HG03354 (cell line): Measurements from ENCODE around the gene POLQ.
A peak's percentile ranks its signal among the peaks of the same experiment; 100 is the strongest.
"Not testable (repeated sequence)": the region's sequence is repeated elsewhere in the genome, so short reads cannot be mapped to it uniquely, and the experiment has no call there.

ENCODE experiments used
- ATAC-seq: cut with Tn5 transposase; IDR thresholded peaks from one replicate; pipeline ENCODE4 v1.9.1; 2021; ENCODE audit warnings: mild to moderate bottlenecking; ENCODE audit not compliant: unreplicated experiment, poor library complexity, severe bottlenecking

POLQ gene

GRCh38 chr3:121545574-121546455 is at the start of gene POLQ:
POLQ (minus strand) TSS chr3:121545988; CDS start chr3:121545877, 111 bp downstream.
- peak; percentile 83 for ATAC-seq

DNA sequence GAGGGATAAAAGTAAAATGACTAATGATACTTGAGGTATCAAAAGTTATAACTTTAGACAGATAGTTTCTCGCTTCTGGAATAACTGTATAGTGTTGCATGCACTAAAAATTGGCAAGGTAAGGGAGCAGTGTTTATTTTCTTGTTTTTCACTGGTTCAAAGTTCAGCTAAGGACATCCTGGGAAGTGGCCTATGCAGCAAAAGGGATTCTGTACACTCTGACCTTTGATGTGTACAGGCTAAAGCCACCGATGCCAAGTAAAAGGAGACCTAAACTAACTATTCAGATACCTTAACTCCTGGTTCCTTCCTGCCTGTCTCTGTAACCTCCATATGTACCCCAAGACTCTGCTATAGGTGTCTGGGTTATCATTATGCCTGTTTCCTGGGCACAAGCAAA is 49.1 kb upstream of the POLQ start:
- no peak for ATAC-seq

DNA sequence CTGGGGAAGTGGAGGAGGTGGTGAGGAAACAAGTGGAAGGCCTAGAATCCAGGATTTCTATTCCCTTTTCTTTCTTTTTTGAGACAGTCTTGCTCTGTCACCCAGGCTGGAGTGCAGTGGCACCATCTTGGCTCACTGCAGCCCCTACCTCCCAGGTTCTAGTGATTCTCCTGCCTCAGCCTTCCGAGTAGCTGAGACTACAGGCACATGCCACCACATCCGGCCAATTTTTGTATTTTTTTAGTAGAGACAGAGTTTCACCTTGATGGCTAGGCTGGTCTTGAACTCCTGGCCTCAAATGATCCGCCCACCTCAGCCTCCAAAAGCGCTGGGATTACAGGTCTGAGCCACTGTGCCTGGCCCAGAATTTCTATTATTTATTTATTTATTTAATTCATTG is 48.0 kb upstream of the POLQ start:
- ATAC-seq: not testable (repeated sequence)

- peak; percentile 91 for ATAC-seq
These were observed 47.3 kb upstream of the POLQ start, which contains the start of gene FBXO40 for GRCh38 chr3:121592856-121593702. FBXO40 (plus strand) TSS chr3:121593379; CDS start chr3:121620576, 27,197 bp downstream.

GRCh38 chr3:121584418-121584817 is 38.6 kb upstream of the POLQ start:
- no peak for ATAC-seq

GRCh38 chr3:121581691-121582090 is 35.9 kb upstream of the POLQ start:
- no peak for ATAC-seq

GRCh38 chr3:121574449-121574848 is 28.7 kb upstream of the POLQ start:
- no peak for ATAC-seq

DNA sequence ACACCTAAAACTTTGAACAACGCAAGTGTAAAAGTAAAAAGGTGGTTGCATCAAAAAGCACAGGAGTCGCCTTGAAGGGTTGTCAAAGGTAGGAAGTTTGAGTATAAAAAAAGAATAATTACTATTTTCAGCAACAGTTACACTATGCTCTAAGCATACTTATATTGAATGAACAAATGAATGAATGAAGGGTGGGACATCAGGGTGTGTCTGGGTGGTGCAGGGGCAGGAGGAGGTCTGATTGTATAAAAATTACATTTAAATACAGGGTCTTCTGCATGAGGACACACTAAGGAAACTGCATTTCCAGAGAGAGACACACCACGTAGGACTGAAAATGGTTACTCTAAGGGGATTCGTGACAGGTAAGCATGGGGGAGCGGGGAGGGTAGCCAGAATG is 21.9 kb upstream of the POLQ start, which contains the start of gene ARGFX:
TSS of gene ARGFX (plus strand) at position 301 of the 400 bp plus-strand sequence. CDS start 2,765 bp downstream, outside the sequence.
- no peak for ATAC-seq

DNA sequence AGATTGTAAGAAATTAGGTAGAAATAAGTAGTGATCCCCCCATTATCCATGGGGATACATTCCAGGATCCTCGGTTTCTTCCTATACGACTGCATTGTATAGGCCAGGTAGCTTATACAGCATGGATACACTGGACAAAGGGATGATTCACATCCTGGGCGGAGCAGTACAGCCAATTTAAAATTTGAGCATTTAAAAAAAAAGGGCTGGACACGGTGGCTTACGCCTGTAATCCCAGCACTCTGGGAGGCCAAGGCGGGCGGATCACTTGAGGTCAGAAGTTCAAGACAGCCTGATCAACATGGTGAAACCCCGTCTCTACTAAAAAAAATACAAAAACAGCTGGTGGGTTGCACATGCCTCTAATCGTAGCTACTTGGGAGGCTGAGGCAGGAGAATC is 21.0 kb upstream of the POLQ start:
- no peak for ATAC-seq

DNA sequence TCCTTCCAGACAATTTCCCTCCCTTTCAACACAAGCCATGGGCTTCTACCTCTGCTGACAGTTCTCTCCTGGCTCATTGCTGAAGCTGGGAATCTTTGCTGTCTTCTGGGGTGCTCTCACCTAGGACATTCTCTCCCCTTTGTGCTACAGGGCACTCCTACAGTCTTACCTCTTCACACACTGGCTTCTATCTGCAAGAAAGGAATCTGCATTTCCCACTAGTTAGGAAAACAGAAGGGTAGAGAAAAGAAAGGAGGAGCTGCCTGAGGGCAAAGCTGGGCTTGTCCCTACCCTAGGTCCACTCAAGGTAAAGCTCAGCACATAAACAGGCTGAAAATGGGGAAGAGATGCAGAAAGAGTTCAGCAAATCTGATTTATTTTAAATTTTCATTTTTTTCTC is 16.4 kb upstream of the POLQ start:
- no peak for ATAC-seq

GRCh38 chr3:121557426-121557934 is 11.7 kb upstream of the POLQ start:
- ATAC-seq: no peak

DNA sequence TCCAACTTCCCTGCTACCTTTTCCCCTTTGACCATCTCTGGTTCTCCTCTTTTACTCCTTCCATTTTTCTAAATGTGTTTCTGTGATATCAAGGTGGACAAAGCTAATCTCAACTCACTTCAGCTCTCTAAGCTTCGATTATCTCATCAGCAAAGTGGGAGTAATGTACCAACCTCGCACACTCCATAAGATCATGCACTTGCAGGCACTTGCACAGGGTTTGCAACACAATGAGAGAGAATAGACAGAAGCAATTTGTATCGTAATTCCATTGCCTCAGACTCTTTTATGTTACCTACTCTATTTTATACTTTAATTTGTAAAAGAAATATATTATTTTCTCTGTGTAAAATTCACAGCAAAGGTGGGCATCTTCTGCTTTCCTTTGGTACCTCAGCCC is 7.0 kb upstream of the POLQ start:
- no peak for ATAC-seq

- no peak for ATAC-seq
These were observed 6.6 kb upstream of the POLQ start for GRCh38 chr3:121552379-121552778.

GRCh38 chr3:121545049-121545573 is 677 bp downstream of the POLQ start:
- peak; percentile 1 for ATAC-seq

GRCh38 chr3:121542924-121543323 is 2.9 kb downstream of the POLQ start:
- ATAC-seq: no peak

- no peak for ATAC-seq
These were observed 14.5 kb downstream of the POLQ start for GRCh38 chr3:121531269-121531668.

- ATAC-seq: no peak
These were observed 16.5 kb downstream of the POLQ start for GRCh38 chr3:121529308-121529707.

DNA sequence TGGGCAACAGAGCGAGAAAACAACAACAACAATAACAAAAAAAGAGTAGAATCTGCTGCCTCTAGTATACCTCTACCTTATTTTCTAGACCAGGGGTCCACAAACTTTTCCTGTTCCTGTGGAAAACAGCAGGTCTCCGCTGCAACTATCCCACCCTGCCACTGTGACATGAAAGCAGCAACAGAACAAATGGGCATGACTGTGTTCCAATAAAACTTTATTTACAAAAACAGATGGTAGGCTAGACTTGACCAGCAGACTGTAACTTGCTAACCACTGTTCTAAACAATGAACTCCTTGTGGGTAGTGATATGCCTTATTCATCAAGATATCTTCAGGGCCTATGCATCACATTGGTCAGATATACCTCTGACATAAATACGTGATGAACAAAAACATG is 25.3 kb downstream of the POLQ start:
- no peak for ATAC-seq

DNA sequence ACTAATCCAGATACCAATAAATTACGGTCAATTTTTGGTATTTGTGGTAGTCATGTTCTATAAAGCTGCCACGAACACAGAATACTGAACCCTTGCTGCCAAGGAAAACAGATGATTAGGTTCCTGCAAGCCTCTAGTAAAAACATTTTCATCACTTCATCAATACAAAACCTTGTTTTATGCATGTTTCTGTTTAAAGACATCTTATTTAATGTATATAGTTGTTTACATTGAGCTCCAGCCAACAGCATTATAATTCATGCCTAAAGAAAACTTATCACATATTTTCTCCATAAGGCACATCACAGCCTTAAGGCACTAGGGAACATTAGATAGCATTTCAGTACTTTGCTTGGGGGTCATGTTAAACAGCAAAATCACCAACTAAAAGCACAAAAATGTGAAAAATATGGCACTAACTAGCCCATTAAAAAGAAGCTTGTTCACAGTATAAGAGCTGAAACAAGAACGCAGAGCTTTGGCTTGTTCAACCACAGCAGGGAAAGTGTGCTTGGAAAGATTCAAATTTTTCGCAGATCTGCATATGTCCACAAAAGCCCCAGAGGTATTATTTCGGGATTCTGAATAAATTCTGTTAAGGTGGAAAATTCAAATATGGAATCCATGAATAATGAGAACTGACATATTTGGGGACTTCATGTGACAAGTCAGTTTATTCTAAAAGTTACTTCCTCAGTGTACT is 27.7 kb downstream of the POLQ start:
- no peak for ATAC-seq
